Measurements from ENCODE around the gene C13orf42.

DNA sequence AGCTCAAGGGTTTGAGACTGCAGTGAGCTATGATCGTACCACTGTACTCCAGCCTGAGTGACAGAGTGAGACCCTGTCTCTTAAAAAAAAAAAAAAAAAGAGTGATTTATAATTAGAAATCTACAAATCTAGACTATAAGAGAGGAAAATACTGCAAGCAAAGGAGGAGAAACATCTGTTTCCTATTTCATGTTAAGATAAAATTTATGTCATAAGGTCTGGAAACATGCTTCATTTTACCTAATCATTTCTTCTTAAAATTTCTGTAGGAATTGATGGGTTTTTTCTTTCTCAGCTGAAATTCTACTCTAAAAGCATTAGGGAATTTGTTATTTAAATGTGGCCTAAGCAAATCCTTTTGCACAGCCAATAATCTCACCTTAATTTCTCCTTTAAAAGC, 53.2 kb downstream of the C13orf42 start:
- TF ChIP-seq CTCF (IDR thresholded peaks at IDR 0.05; ENCODE audit: extremely low read depth in 1 of 2, insufficient read depth in 1 of 2, low read depth in 1 of 2, low read length in 2 of 2) (no peak), GATA2 (IDR thresholded peaks at IDR 0.05; ENCODE audit: insufficient read depth, insufficient read length, low read depth, low read length) (no peak), MYC (IDR thresholded peaks at IDR 0.05; ENCODE audit: low read depth, low read length) (no peak)
